ENCODE measurements around the gene DAPK1.

DNA sequence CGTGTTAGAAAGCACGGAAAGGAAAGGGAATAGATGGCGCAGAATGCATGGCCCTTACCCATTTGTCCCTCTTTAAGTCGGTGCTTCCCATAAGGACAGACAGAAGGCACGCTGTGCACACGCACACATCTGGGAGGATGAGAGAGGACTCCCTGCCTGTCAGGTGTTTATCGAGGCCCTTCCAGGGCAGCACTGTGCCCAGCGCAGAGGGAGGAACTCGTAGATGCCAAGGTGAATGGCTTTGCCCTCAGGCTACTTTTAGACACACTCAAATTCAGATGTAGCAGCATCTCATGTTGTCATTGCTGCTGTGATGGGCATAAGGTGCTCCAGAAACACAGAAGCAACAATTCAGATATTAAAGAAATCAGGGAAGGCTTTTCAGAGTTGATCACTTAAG is 158.1 kb downstream of the DAPK1 start:
- TF ChIP-seq, protein P1, sequence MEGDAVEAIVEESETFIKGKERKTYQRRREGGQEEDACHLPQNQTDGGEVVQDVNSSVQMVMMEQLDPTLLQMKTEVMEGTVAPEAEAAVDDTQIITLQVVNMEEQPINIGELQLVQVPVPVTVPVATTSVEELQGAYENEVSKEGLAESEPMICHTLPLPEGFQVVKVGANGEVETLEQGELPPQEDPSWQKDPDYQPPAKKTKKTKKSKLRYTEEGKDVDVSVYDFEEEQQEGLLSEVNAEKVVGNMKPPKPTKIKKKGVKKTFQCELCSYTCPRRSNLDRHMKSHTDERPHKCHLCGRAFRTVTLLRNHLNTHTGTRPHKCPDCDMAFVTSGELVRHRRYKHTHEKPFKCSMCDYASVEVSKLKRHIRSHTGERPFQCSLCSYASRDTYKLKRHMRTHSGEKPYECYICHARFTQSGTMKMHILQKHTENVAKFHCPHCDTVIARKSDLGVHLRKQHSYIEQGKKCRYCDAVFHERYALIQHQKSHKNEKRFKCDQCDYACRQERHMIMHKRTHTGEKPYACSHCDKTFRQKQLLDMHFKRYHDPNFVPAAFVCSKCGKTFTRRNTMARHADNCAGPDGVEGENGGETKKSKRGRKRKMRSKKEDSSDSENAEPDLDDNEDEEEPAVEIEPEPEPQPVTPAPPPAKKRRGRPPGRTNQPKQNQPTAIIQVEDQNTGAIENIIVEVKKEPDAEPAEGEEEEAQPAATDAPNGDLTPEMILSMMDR (IDR thresholded peaks at IDR 0.05): no peak
- TF ChIP-seq POLR2AphosphoS5 (IDR thresholded peaks at IDR 0.05) (no peak), POLR2A (IDR thresholded peaks at IDR 0.05) (no peak)

Data from suprapubic skin (tissue), 4 donors.